EH (cell line): Measurements from ENCODE around the gene APC2.

Experiments used
- DNase-seq: peaks from one replicate; pipeline ENCODE4 v3.0.0-alpha.2; 2015; ENCODE audit warnings: low read depth

Gene APC2

GRCh38 chr19:1481224-1481892, 31.4 kb downstream of the APC2 start:
- DNase-seq: no peak

DNA sequence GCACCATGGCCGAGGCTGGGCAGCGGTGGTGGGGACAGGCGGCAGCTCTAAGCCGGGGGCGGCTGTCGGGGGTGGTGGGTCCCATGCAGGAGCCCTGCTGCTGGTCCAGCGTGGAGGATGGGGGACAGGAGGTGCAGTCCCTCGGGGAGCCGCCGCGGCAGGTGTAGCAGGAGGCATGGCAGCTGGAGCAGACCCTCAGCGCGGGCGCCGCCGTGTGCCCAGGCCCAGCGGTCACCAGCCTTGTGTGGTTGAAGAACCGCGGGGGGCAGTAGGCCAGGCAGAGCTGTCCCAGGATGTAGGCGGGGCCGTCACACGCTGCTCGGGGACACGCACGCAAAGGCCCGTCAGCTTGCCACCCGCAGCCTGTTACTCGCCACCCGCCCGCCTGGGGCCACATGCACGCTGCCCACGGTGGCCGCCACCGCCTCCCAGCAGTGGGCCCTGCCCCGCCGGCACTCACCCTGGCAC, 32.0 kb downstream of the APC2 start:
- DNase-seq: no peak

- DNase-seq: no peak
Measured at GRCh38 chr19:1482361-1483130, 32.6 kb downstream of the APC2 start.

DNA sequence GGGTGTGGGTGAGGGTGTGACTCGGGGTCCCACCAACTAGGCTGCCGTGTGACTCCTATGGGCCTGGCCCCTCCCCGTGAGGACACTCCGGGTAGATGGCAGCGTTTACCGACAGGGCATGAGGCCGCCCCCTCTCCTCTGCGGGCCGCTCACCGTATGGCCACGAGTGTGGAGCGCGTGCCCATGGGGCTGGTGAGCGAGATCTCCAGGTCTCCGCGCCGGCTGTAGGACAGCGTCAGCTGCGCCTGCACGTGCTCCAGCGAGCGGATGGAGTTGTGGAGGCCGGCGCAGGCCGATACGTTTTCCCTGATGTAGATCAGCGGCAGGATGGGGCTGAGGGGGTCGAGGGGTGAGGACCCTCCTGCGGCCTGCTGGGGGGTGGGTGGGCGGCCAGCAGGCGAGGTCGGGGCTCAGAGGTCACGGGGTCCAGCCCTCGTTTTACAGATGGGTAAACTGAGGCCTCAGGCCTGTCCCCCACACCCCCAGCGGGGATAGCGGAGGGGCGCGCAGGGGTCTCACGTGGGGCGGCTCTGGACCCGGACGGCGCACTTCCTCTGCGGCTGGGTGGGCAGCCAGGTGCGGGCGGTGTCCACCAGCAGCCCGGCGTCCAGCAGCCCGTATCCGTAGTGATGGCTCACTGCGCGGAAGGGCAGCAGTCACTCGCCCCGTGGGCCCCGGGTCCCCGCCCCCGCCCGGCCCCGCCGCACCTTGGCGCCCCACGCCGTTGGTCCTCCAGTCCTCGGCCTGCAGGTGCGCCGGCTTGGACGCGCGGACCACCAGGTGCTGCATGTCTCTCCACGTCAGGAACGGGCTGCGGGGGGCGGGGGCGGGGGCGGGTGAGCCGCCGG, 33.4 kb downstream of the APC2 start:
- no peak for DNase-seq

DNA sequence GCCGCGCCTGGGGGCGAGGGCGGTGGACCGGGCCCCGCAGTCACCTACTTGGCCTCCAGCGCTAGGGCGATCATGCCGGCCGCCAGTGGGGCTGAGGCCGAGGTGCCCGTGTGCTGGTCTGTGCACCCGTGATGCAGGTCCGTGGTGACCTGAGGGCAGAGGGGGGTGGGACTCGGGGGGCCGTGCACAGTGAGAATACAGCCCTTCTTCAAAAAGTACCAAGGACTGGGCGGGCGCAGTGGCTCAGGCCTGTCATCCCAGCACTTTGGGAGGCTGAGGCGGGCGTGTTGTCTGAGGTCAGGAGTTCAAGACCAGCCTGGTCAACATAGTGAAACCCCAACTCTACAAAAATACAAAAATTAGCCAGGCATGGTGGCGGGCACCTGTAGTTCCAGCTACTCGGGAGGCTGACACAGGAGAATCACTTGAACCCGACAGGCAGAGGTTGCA, 34.1 kb downstream of the APC2 start:
- no peak for DNase-seq

GRCh38 chr19:1486720-1487575, 37.0 kb downstream of the APC2 start:
- no peak for DNase-seq

- DNase-seq: no peak
Measured at GRCh38 chr19:1487576-1488281, 37.8 kb downstream of the APC2 start.

DNA sequence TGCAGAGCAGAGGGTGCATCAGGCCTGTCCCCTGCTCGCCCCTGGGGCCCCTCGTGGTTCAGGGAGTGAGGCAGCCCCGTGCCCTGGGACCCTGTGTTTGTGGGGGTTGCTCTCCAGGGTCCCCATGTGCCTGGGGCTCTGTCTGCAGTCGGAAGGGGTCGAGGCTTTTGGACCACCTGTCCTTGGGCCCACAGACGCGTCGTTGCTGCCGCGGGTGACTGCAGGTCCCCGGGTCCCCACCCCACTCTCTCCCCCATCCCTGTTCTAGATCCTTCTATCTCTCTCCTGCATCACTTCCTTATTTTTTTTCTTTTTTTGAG, 38.3 kb downstream of the APC2 start:
- no peak for DNase-seq

DNA sequence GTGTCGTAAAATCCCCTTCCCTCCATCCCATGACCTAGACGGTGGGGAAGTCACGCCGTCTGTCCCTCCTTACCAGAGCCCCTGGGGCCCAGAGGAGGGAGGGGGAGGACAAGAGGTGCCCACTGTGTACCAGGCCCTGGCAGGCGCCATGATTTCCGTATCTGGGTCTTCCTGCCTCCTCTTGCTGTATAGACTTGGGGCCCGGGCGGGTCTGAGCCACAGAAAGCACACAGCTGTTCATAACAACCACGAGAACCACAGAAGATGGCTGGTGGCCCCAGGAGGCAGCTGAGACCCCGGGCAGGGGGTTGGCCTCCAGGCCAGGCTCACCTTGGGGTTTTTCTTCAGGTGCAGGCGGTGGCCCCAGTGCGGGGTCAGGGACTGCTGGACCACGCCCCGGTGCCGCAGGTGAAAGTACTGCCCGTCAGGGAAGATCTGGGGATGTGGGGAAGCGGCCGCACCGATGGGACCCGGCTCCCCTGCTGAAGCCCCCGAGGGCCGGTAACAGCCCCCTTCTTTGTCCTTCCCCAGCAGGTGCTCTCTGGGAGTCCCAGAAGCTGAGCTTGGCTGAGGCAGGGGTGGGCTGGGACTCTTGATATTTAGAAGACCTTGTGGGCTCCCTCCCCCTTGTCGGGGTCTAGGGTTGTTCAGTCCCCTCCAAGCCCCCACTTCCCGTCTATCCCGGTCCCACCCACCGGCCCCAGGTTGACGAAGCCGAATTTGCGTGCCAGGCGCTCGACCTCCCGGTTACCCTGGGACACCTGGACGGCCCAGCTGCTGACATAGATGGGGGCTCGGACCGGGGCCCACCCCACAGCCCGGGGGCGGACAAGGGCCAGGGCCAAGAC, 39.8 kb downstream of the APC2 start:
- DNase-seq: no peak

- peak; percentile 99 for DNase-seq
Measured at GRCh38 chr19:1490311-1491113, 40.6 kb downstream of the APC2 start, which contains the start of gene PCSK4. PCSK4 (minus strand) TSS chr19:1490350; CDS start chr19:1490346, 4 bp downstream.

GRCh38 chr19:1491114-1491848, 41.4 kb downstream of the APC2 start, which contains the start of gene REEP6:
REEP6 (plus strand) TSS chr19:1491181; CDS start chr19:1491270, 89 bp downstream.
- no peak for DNase-seq

- DNase-seq: no peak
Measured at GRCh38 chr19:1491849-1492170, 41.9 kb downstream of the APC2 start.

DNA sequence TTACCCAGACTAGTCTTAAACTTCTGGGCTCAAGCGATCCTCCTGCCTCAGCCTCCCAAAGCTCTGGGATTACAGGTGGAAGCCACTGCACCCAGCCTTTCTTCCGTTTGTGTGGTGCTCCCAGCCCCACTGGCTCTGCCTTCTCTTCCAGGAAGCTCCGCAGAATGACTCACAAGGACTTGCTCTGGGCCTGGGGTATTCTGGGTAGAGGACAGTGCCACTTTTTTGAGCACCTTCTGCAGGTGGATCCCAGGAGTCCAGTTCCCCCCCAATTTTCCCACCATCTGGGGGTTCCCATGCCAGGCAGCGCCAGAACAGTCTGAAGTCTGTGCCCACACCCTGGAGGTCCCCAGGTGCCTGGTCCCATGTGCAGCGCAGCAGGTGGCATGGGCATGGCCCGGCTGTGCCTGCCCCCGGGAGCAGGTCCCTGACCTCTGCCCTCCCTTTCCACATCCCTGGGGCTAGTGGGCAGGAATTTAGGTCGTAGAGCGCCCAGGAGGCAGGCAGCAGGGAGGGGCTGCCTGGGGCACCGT, 42.6 kb downstream of the APC2 start:
- DNase-seq: no peak

DNA sequence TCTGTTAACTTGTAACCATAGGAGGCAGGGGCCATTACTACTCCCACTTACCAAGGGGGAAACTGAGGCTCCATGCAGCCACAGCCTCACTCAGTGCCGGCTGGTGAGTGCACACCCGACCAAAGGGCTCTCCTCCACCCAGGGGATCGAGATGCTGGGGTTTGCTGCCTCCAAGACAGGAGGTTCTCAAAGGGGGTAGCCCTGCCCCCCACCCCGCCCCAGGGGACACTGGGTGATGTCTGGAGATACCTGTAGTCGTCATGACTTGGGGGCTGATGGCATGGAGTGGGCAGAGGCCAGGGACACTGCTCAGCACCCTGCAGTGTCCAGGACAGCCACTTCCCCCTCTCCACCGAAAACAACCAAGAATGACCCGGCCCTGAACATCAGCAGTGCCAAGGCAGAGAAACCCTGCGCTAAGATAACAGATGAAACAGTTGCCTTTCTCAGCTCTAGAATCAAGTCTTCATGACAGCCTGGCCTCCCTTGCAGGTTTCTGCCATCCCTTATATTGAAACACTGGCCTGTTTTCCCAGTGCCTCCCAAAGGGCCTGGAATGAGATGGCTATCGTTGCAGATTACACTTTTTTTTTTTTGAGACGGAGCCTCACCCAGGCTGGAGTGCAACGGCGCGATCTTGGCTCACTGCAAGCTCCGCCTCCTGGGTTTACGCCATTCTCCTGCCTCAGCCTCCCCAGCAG, 44.3 kb downstream of the APC2 start:
- DNase-seq: no peak

DNA sequence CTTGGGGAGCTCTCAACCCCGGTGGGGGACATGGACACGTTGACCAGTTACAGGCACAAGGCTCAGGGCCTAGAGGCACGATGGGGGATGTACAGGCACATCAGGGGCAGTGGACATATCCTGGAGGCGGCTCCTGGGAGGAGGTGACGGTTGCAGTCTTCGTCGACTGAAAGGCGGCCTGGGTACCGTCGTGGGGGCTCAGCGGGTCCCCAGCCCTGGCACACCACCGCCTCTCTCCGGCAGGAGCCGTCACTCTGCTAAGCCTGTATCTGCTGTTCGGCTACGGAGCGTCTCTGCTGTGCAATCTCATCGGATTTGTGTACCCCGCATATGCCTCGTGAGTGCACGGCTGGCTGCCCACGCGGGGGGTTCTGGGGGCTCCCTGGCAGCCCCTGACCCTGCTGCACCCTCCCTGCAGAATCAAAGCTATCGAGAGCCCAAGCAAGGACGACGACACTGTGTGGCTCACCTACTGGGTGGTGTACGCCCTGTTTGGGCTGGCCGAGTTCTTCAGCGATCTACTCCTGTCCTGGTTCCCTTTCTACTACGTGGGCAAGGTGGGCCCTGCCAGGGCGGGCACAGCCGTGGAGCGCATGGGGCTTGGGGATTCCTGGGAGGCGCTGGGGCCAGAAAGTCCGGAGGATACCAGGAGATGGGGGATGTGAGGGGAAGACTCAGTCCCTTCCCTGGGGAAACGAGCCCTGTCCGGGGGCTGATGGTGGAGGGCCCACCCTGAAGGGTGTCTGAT, 45.3 kb downstream of the APC2 start:
- DNase-seq: no peak

DNA sequence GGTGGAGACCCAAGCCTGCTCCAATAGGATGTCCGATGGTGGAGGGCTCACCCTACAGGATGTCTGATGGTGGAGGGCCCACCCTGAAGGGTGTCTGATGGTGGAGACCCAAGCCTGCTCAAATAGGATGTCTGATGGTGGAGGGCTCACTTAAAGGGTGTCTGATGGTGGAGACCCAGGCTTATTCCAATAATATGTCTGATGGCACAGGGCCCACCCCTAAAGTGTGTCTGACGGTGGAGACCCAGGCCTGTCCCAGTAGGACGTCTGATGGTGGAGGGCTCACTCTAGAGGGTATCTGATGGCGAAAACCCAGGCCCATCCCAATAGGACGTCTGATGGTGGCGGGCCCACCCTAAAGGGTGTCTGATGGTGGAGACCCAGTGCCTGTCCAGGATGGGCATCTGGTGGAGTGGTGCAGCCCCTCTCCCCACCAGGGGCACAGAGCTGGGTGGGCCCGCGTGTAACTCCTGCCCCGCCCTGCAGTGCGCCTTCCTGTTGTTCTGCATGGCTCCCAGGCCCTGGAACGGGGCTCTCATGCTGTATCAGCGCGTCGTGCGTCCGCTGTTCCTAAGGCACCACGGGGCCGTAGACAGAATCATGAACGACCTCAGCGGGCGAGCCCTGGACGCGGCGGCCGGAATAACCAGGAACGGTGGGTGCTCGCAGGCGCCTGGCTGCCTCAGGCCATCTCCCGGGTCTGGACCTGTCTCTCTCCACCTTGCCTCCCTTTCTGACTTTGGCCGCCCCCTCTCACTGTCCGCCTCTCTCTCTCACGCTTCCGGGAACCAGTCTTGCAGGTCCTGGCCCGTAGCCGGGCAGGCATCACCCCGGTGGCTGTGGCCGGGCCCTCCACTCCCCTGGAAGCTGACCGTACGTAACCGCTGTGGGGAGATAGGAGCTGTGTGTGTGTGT, 46.1 kb downstream of the APC2 start:
- no peak for DNase-seq
